Measurements from ENCODE around the gene DMRTA1.

The DMRTA1 gene

GRCh38 chr9:22440841-22441240 lies 5.8 kb upstream of the DMRTA1 start:
- no peaks in the 10 kb centered on the region for H3K79me2 ChIP-seq (ENCODE audit: insufficient read depth, low read length)
- H3K4me1 ChIP-seq (ENCODE audit: insufficient read depth, low read length) = no peaks in the 10 kb centered on the region
- H3K4me2 ChIP-seq (ENCODE audit: insufficient read depth, low read length) = no peak overlapping the region
- no peaks in the 10 kb centered on the region for H4K20me1 ChIP-seq (ENCODE audit: insufficient read depth, low read length)
- no peak overlapping the region for H3K9ac ChIP-seq (ENCODE audit: low read depth, low read length)
- H3K27ac ChIP-seq (ENCODE audit: low read length) = no peak overlapping the region
- no peaks in the 10 kb centered on the region for H3K36me3 ChIP-seq (ENCODE audit: insufficient read depth, low read length)
- H2AFZ ChIP-seq (ENCODE audit: low read depth, low read length) = no peak overlapping the region
- H3K9me3 ChIP-seq (ENCODE audit: insufficient read depth, low read length, severe bottlenecking) = no peaks in the 10 kb centered on the region
- no peak for DNase-seq
- no peak for ATAC-seq (ENCODE audit: insufficient read depth, low read depth)
- no peak overlapping the region for H3K4me3 ChIP-seq (ENCODE audit: low read depth in 1 of 2, low read length in 2 of 2)
- H3K27me3 ChIP-seq (ENCODE audit: insufficient read depth, low read length, poor library complexity) = no peaks in the 10 kb centered on the region
- TF ChIP-seq CTCF (IDR thresholded peaks at IDR 0.05; ENCODE audit: borderline replicate concordance, extremely low read depth, low read length, poor library complexity, severe bottlenecking) = no peak
- no peak for TF ChIP-seq EZH2 (IDR thresholded peaks at IDR 0.05; ENCODE audit: borderline replicate concordance, low read depth, low read length, severe bottlenecking)

GRCh38 chr9:22446950-22447617 lies 460 bp downstream of the DMRTA1 start:
- Histone ChIP-seq H3K36me3 (ENCODE audit: insufficient read depth, low read length) (no peaks in the 10 kb centered on the region), H3K4me2 (ENCODE audit: insufficient read depth, low read length) (no peak overlapping the region), H4K20me1 (ENCODE audit: insufficient read depth, low read length) (no peaks in the 10 kb centered on the region), H3K27me3 (ENCODE audit: insufficient read depth, low read length, poor library complexity) (no peaks in the 10 kb centered on the region), H3K9me3 (ENCODE audit: insufficient read depth, low read length, severe bottlenecking) (no peaks in the 10 kb centered on the region), H3K27ac (ENCODE audit: low read length) (no peak overlapping the region), H3K4me3 (ENCODE audit: low read depth in 1 of 2, low read length in 2 of 2) (no peak overlapping the region), H3K4me1 (ENCODE audit: insufficient read depth, low read length) (no peaks in the 10 kb centered on the region), H3K79me2 (ENCODE audit: insufficient read depth, low read length) (no peaks in the 10 kb centered on the region), H3K9ac (ENCODE audit: low read depth, low read length) (no peak overlapping the region), H2AFZ (ENCODE audit: low read depth, low read length) (no peak overlapping the region)
- DNase-seq (no peak), ATAC-seq (ENCODE audit: insufficient read depth, low read depth) (no peak)
- TF ChIP-seq CTCF (IDR thresholded peaks at IDR 0.05; ENCODE audit: borderline replicate concordance, extremely low read depth, low read length, poor library complexity, severe bottlenecking) = no peak
- TF ChIP-seq EZH2 (IDR thresholded peaks at IDR 0.05; ENCODE audit: borderline replicate concordance, low read depth, low read length, severe bottlenecking) = no peak

- no peaks in the 10 kb centered on the region for H3K9me3 ChIP-seq (ENCODE audit: insufficient read depth, low read length, severe bottlenecking)
- no peaks in the 10 kb centered on the region for H3K79me2 ChIP-seq (ENCODE audit: insufficient read depth, low read length)
- H3K27ac ChIP-seq (ENCODE audit: low read length) = no peak overlapping the region
- no peaks in the 10 kb centered on the region for H3K27me3 ChIP-seq (ENCODE audit: insufficient read depth, low read length, poor library complexity)
- H4K20me1 ChIP-seq (ENCODE audit: insufficient read depth, low read length) = no peaks in the 10 kb centered on the region
- no peak overlapping the region for H3K4me2 ChIP-seq (ENCODE audit: insufficient read depth, low read length)
- TF ChIP-seq EZH2 (IDR thresholded peaks at IDR 0.05; ENCODE audit: borderline replicate concordance, low read depth, low read length, severe bottlenecking) (no peak), CTCF (IDR thresholded peaks at IDR 0.05; ENCODE audit: borderline replicate concordance, extremely low read depth, low read length, poor library complexity, severe bottlenecking) (no peak)
- no peaks in the 10 kb centered on the region for H3K36me3 ChIP-seq (ENCODE audit: insufficient read depth, low read length)
- H3K4me3 ChIP-seq (ENCODE audit: low read depth in 1 of 2, low read length in 2 of 2) = no peak overlapping the region
- ATAC-seq (ENCODE audit: insufficient read depth, low read depth) (no peak), DNase-seq (no peak)
- H3K9ac ChIP-seq (ENCODE audit: low read depth, low read length) = no peak overlapping the region
- no peak overlapping the region for H2AFZ ChIP-seq (ENCODE audit: low read depth, low read length)
- H3K4me1 ChIP-seq (ENCODE audit: insufficient read depth, low read length) = no peaks in the 10 kb centered on the region
Observed at GRCh38 chr9:22447618-22448305, 1.1 kb downstream of the DMRTA1 start.

All from DND-41 (cell line).